ENCODE data around the gene DCBLD1. TPM values are rescaled to one million over a fixed set of nuclear protein-coding genes. Genes with fewer than 3 reads are reported as not detected.

DCBLD1 gene
- total RNA-seq, 1 donor from 2014 or later: 0.31 TPM

GRCh38 chr6:117508450-117508971 lies 26.0 kb downstream of the DCBLD1 start:
- ChIA-PET POLR2A (no interaction called here), CTCF (no interaction called here)
- no peak for TF ChIP-seq CTCF (IDR thresholded peaks at IDR 0.05)
- ATAC-seq (ENCODE audit: low read depth): no peak
- Mint-ChIP-seq H3K9me3 (no peaks in the 10 kb centered on the region), H3K4me3 (no peak overlapping the region), H3K27me3 (peaks cover 13% of the 10 kb centered on the region), H3K4me1 (no peaks in the 10 kb centered on the region), H3K27ac (no peak overlapping the region), H3K36me3 (ENCODE audit: low read depth) (no peaks in the 10 kb centered on the region)
- DNase-seq: no peak
- intact Hi-C loops (cut with micrococcal nuclease): no loop called here

GRCh38 chr6:117509021-117509420 lies 26.5 kb downstream of the DCBLD1 start:
- Mint-ChIP-seq H3K27ac (no peak overlapping the region), H3K9me3 (no peaks in the 10 kb centered on the region), H3K4me3 (no peak overlapping the region), H3K27me3 (peaks cover 13% of the 10 kb centered on the region), H3K36me3 (ENCODE audit: low read depth) (no peaks in the 10 kb centered on the region), H3K4me1 (no peaks in the 10 kb centered on the region)
- TF ChIP-seq CTCF (IDR thresholded peaks at IDR 0.05): no peak
- ATAC-seq (ENCODE audit: low read depth) (no peak), DNase-seq (no peak)
- CTCF ChIA-PET: no interaction called here
- intact Hi-C loops (cut with micrococcal nuclease): no loop called here
- POLR2A ChIA-PET: no interaction called here

GRCh38 chr6:117512056-117512828 lies 29.8 kb downstream of the DCBLD1 start:
- ATAC-seq (ENCODE audit: low read depth) (no peak), DNase-seq (no peak)
- ChIA-PET CTCF (no interaction called here), POLR2A (no interaction called here)
- intact Hi-C loops (cut with micrococcal nuclease): no loop called here
- no peaks in the 10 kb centered on the region for H3K36me3 Mint-ChIP-seq (ENCODE audit: low read depth)
- no peak for TF ChIP-seq CTCF (IDR thresholded peaks at IDR 0.05)
- H3K27me3 Mint-ChIP-seq: peaks cover 16% of the 10 kb centered on the region
- H3K4me1 Mint-ChIP-seq: no peaks in the 10 kb centered on the region
- H3K4me3 Mint-ChIP-seq: no peak overlapping the region
- no peaks in the 10 kb centered on the region for H3K9me3 Mint-ChIP-seq
- H3K27ac Mint-ChIP-seq: no peak overlapping the region

GRCh38 chr6:117512987-117513573 lies 30.6 kb downstream of the DCBLD1 start:
- H3K36me3 Mint-ChIP-seq (ENCODE audit: low read depth): no peaks in the 10 kb centered on the region
- DNase-seq (no peak), ATAC-seq (ENCODE audit: low read depth) (no peak)
- POLR2A ChIA-PET: no interaction called here
- no peak overlapping the region for H3K4me3 Mint-ChIP-seq
- H3K9me3 Mint-ChIP-seq: no peaks in the 10 kb centered on the region
- no peaks in the 10 kb centered on the region for H3K4me1 Mint-ChIP-seq
- CTCF ChIA-PET: no interaction called here
- no peak for TF ChIP-seq CTCF (IDR thresholded peaks at IDR 0.05)
- H3K27ac Mint-ChIP-seq: no peak overlapping the region
- peaks cover 19% of the 10 kb centered on the region for H3K27me3 Mint-ChIP-seq
- intact Hi-C loops (cut with micrococcal nuclease): no loop called here

GRCh38 chr6:117513778-117514365 lies 31.4 kb downstream of the DCBLD1 start:
- Mint-ChIP-seq H3K9me3 (no peaks in the 10 kb centered on the region), H3K4me1 (no peaks in the 10 kb centered on the region), H3K27me3 (peaks cover 15% of the 10 kb centered on the region), H3K36me3 (ENCODE audit: low read depth) (no peaks in the 10 kb centered on the region), H3K27ac (no peak overlapping the region), H3K4me3 (no peak overlapping the region)
- ATAC-seq (ENCODE audit: low read depth) (no peak), DNase-seq (no peak)
- intact Hi-C loops (cut with micrococcal nuclease): no loop called here
- ChIA-PET POLR2A (no interaction called here), CTCF (no interaction called here)
- TF ChIP-seq CTCF (IDR thresholded peaks at IDR 0.05): no peak

All from activated B cell treated with CpG ODN at 0.5 μM for 24 hours (primary cell).